ENCODE data around the gene MARCKSL1. TPM values are rescaled to one million over a fixed set of nuclear protein-coding genes. Genes with fewer than 3 reads are reported as not detected.

Gene MARCKSL1
- total RNA-seq, 2 donors from 2014 or later, result 12.3 to 14.9 TPM

- ATAC-seq (replicated peaks in 1 of 2) (no peak), DNase-seq (no peak)
- Mint-ChIP-seq H3K36me3 (ENCODE audit: insufficient read depth in 2 of 2) (no peaks in the 10 kb centered on the region), H3K4me1 (ENCODE audit: low read depth) (peaks cover 48% of the 10 kb centered on the region), H3K4me3 (no peak overlapping the region), H3K27ac (no peak overlapping the region), H3K27me3 (ENCODE audit: low read depth) (no peaks in the 10 kb centered on the region), H3K9me3 (no peaks in the 10 kb centered on the region)
Observed at GRCh38 chr1:32349211-32349708, 13.2 kb upstream of the MARCKSL1 start.

GRCh38 chr1:32346532-32347157 is 10.6 kb upstream of the MARCKSL1 start:
- Mint-ChIP-seq H3K36me3 (ENCODE audit: insufficient read depth in 2 of 2) (no peaks in the 10 kb centered on the region), H3K27me3 (ENCODE audit: low read depth) (no peaks in the 10 kb centered on the region), H3K27ac (no peak overlapping the region), H3K4me3 (no peak overlapping the region), H3K9me3 (no peaks in the 10 kb centered on the region), H3K4me1 (ENCODE audit: low read depth) (peaks cover 47% of the 10 kb centered on the region)
- ATAC-seq (replicated peaks in 1 of 2) (no peak), DNase-seq (no peak)

GRCh38 chr1:32345289-32345827 is 9.3 kb upstream of the MARCKSL1 start:
- Mint-ChIP-seq H3K27ac (no peak overlapping the region), H3K9me3 (no peaks in the 10 kb centered on the region), H3K4me1 (ENCODE audit: low read depth) (peaks cover 42% of the 10 kb centered on the region), H3K27me3 (ENCODE audit: low read depth) (no peaks in the 10 kb centered on the region), H3K4me3 (no peak overlapping the region), H3K36me3 (ENCODE audit: insufficient read depth in 2 of 2) (no peaks in the 10 kb centered on the region)
- ATAC-seq (replicated peaks in 1 of 2) (no peak), DNase-seq (no peak)

- Mint-ChIP-seq H3K4me3 (no peak overlapping the region), H3K27ac (no peak overlapping the region), H3K4me1 (ENCODE audit: low read depth) (peaks cover 52% of the 10 kb centered on the region), H3K36me3 (ENCODE audit: insufficient read depth in 2 of 2) (no peaks in the 10 kb centered on the region), H3K9me3 (no peaks in the 10 kb centered on the region), H3K27me3 (ENCODE audit: low read depth) (no peaks in the 10 kb centered on the region)
- no peak for ATAC-seq (replicated peaks in 1 of 2)
- no peak for DNase-seq
Observed at GRCh38 chr1:32342704-32343103, 6.7 kb upstream of the MARCKSL1 start.

DNA sequence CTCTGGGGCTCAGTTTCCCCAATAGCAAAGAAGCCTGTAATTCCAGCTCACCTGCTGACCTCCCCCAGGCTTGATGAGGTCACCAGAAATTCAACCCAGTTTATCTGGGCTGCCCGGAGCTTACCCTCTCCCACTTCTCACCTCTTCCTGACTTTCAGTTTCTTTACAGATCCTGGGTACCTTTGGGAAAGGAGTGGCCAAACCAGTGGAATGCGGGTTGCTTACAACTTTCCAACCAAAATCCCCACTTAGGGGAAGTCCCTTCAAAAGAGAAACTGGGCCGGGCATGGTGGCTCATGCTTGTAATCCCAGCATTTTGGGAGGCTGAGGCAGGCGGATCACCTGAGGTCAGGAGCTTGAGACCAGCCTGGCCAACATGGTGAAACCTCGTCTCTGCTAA is 5.9 kb upstream of the MARCKSL1 start:
- no peaks in the 10 kb centered on the region for H3K36me3 Mint-ChIP-seq (ENCODE audit: insufficient read depth in 2 of 2)
- H3K27me3 Mint-ChIP-seq (ENCODE audit: low read depth), result no peaks in the 10 kb centered on the region
- H3K27ac Mint-ChIP-seq, result no peak overlapping the region
- no peaks in the 10 kb centered on the region for H3K9me3 Mint-ChIP-seq
- no peak for ATAC-seq (replicated peaks in 1 of 2)
- no peak for DNase-seq
- no peak overlapping the region for H3K4me3 Mint-ChIP-seq
- peaks cover 60% of the 10 kb centered on the region for H3K4me1 Mint-ChIP-seq (ENCODE audit: low read depth)

DNA sequence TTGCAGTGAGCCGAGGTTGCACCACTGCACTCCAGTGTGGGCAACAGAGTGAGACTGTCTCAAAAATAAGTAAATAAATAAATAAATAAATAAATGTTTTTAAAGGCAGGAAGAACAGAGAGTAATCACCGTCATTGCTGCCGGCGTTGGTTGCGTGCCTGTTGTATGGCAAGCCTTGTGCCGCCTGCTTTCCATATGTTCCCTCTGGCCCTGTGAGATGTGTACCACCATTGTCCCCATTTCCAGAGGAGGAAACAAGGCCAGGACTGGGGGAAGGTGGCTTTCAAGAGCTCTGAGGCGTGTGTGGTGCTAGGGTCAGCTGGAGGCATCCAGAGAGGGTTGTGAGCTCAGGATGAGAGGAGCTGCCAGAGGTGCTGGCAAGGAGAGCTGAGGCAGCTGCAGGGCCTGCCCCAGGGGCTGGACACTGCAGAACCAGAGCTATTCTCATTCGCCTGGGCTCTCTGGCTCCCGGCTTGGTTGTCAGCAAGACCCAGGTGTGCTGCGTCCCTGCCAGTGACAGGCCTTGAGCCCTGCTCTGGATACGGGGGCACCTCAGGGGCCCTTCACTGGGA is 5.2 kb upstream of the MARCKSL1 start:
- H3K36me3 Mint-ChIP-seq (ENCODE audit: insufficient read depth in 2 of 2), result no peaks in the 10 kb centered on the region
- no peaks in the 10 kb centered on the region for H3K9me3 Mint-ChIP-seq
- no peak overlapping the region for H3K27ac Mint-ChIP-seq
- H3K4me1 Mint-ChIP-seq (ENCODE audit: low read depth), result peaks cover 65% of the 10 kb centered on the region
- DNase-seq (no peak), ATAC-seq (replicated peaks in 1 of 2) (no peak)
- H3K4me3 Mint-ChIP-seq, result no peak overlapping the region
- no peaks in the 10 kb centered on the region for H3K27me3 Mint-ChIP-seq (ENCODE audit: low read depth)

- peak; percentile 73 to 77 for ATAC-seq (replicated peaks in 1 of 2)
- H3K27me3 Mint-ChIP-seq (ENCODE audit: low read depth), result no peaks in the 10 kb centered on the region
- no peaks in the 10 kb centered on the region for H3K9me3 Mint-ChIP-seq
- H3K4me3 Mint-ChIP-seq, result peak overlapping the region; percentile 5 to 14
- no peak overlapping the region for H3K27ac Mint-ChIP-seq
- peaks cover 56% of the 10 kb centered on the region for H3K4me1 Mint-ChIP-seq (ENCODE audit: low read depth)
- peak; percentile 60 to 74 for DNase-seq
- no peaks in the 10 kb centered on the region for H3K36me3 Mint-ChIP-seq (ENCODE audit: insufficient read depth in 2 of 2)
Observed at GRCh38 chr1:32339363-32339978, 3.4 kb upstream of the MARCKSL1 start.

- H3K27ac Mint-ChIP-seq, result no peak overlapping the region
- DNase-seq (no peak), ATAC-seq (replicated peaks in 1 of 2) (no peak)
- H3K4me3 Mint-ChIP-seq, result peak overlapping the region in 1 of 2 donors; percentile 25
- H3K9me3 Mint-ChIP-seq, result no peaks in the 10 kb centered on the region
- peaks cover 0 to under 1% of the 10 kb centered on the region in 2 donors for H3K36me3 Mint-ChIP-seq (ENCODE audit: insufficient read depth in 2 of 2)
- H3K4me1 Mint-ChIP-seq (ENCODE audit: low read depth), result peaks cover 62% of the 10 kb centered on the region
- H3K27me3 Mint-ChIP-seq (ENCODE audit: low read depth), result no peaks in the 10 kb centered on the region
Observed at GRCh38 chr1:32338637-32339145, 2.7 kb upstream of the MARCKSL1 start.

- ATAC-seq (replicated peaks in 1 of 2), result peak; percentile 15 to 44
- no peak overlapping the region for H3K27ac Mint-ChIP-seq
Observed at GRCh38 chr1:32337855-32338636, 2.0 kb upstream of the MARCKSL1 start.

DNA sequence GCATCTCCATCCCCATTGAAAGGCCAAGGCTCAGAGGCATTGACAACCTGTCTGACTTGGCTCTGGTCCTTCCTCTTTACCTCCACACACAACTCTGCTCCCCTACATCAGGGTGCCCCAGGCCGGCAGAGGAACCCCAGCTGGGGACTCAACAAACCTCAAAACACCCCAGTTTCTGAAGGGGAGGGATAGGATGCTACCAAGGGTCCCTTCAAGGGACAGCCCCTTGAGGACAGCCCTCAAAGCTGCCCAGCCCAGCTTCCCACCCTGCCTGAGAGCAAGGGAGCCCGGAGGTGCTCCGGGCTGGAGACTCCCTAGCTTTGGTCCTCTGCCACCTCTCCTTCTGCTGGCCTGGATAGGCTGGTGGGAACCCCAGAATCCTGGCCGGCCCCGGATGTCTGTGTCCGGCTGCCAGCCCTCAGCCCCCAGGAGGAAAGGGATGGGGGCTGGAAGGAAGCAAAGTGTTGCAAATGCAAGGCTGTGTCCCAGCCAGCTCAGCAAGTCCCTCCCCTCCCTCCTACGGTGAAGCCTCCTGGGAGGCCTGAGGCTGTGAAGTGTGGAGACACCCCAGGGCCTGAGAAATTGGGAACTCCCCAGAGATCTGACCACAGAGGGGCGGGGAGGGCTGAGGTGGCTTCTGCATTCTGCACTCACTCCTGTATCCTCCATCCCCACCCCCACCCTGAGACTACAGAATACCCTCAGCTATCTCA is 1.1 kb upstream of the MARCKSL1 start:
- H3K4me1 Mint-ChIP-seq (ENCODE audit: low read depth), result peaks cover 59% of the 10 kb centered on the region
- DNase-seq, result peak; percentile 64 to 75
- no peaks in the 10 kb centered on the region for H3K9me3 Mint-ChIP-seq
- ATAC-seq (replicated peaks in 1 of 2), result peak; percentile 35 to 46
- H3K27ac Mint-ChIP-seq, result no peak overlapping the region
- peaks cover 0 to 4% of the 10 kb centered on the region in 2 donors for H3K36me3 Mint-ChIP-seq (ENCODE audit: insufficient read depth in 2 of 2)
- no peaks in the 10 kb centered on the region for H3K27me3 Mint-ChIP-seq (ENCODE audit: low read depth)
- peak overlapping the region; percentile 21 to 74 for H3K4me3 Mint-ChIP-seq

More at GRCh38 chr1:32337855-32338636, 2.0 kb upstream of the MARCKSL1 start:
- Mint-ChIP-seq H3K4me1 (ENCODE audit: low read depth) (peaks cover 67% of the 10 kb centered on the region), H3K27me3 (ENCODE audit: low read depth) (no peaks in the 10 kb centered on the region), H3K4me3 (peak overlapping the region; percentile 21 to 74), H3K36me3 (ENCODE audit: insufficient read depth in 2 of 2) (peaks cover 0 to 4% of the 10 kb centered on the region in 2 donors), H3K9me3 (no peaks in the 10 kb centered on the region)
- DNase-seq, result peak; percentile 59 to 67

GRCh38 chr1:32336591-32336932 is 529 bp upstream of the MARCKSL1 start:
- peak overlapping the region; percentile 21 to 74 for H3K4me3 Mint-ChIP-seq
- no peak overlapping the region for H3K27ac Mint-ChIP-seq
- no peaks in the 10 kb centered on the region for H3K27me3 Mint-ChIP-seq (ENCODE audit: low read depth)
- ATAC-seq (replicated peaks in 1 of 2) (no peak), DNase-seq (no peak)
- H3K4me1 Mint-ChIP-seq (ENCODE audit: low read depth), result peaks cover 57% of the 10 kb centered on the region
- peaks cover 0 to 6% of the 10 kb centered on the region in 2 donors for H3K36me3 Mint-ChIP-seq (ENCODE audit: insufficient read depth in 2 of 2)
- no peaks in the 10 kb centered on the region for H3K9me3 Mint-ChIP-seq

DNA sequence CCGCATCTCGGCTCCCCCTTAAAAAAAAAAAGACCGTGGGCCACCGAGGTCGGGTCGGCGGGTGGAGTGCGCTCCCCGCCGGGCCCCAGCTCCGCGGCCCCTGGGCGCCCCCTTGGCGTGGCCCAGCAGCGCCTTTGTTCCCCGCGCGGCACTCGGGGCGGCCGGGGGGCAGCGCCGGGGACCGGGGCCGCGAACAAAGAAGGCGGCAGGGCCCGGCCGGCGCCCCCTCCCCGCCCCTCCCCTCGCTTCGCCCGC is 571 bp downstream of the MARCKSL1 start:
- Mint-ChIP-seq H3K4me1 (ENCODE audit: low read depth) (peaks cover 57% of the 10 kb centered on the region), H3K36me3 (ENCODE audit: insufficient read depth in 2 of 2) (peaks cover 2 to 12% of the 10 kb centered on the region in 2 donors), H3K27ac (no peak overlapping the region), H3K27me3 (ENCODE audit: low read depth) (no peaks in the 10 kb centered on the region), H3K9me3 (no peaks in the 10 kb centered on the region), H3K4me3 (peak overlapping the region in 1 of 2 donors; percentile 90)
- no peak for DNase-seq
- ATAC-seq (replicated peaks in 1 of 2), result peak; percentile 4 to 13
